Osteocyte (in vitro differentiated cells): Measurements from ENCODE around the gene ATE1. TPM values are rescaled to one million over a fixed set of nuclear protein-coding genes. Genes with fewer than 3 reads are reported as not detected.

Source experiments
- DNase-seq: peaks from one replicate; pipeline ENCODE4 v3.0.0; 2021; ENCODE audit warnings: mixed read lengths; ENCODE audit not compliant: unreplicated experiment; ENCODE audit errors: extremely low spot score
- H3K27ac Mint-ChIP-seq: one replicate; pipeline ENCODE4 v1.8.0; 2021; ENCODE audit warnings: mild to moderate bottlenecking, mixed read lengths; ENCODE audit not compliant: unreplicated experiment
- H3K27me3 Mint-ChIP-seq: one replicate; pipeline ENCODE4 v1.8.0; 2021; ENCODE audit warnings: mixed read lengths; ENCODE audit not compliant: unreplicated experiment
- H3K36me3 Mint-ChIP-seq: one replicate; pipeline ENCODE4 v1.8.0; 2021; ENCODE audit warnings: mixed read lengths; ENCODE audit not compliant: unreplicated experiment
- H3K4me1 Mint-ChIP-seq: one replicate; pipeline ENCODE4 v1.8.0; 2021; ENCODE audit warnings: mixed read lengths; ENCODE audit not compliant: unreplicated experiment
- H3K4me3 Mint-ChIP-seq: one replicate; pipeline ENCODE4 v1.8.0; 2021; ENCODE audit warnings: mild to moderate bottlenecking, moderate library complexity, mixed read lengths; ENCODE audit not compliant: unreplicated experiment
- H3K9me3 Mint-ChIP-seq: one replicate; pipeline ENCODE4 v1.8.0; 2021; ENCODE audit warnings: mixed read lengths; ENCODE audit not compliant: unreplicated experiment
- CTCF ChIP-seq: fragments of 200-600 bp; sonication (generic); IDR thresholded peaks from 2 replicates; pipeline ENCODE4 v1.5.0; 2021; ENCODE audit warnings: antibody characterized with exemption, mild to moderate bottlenecking, moderate library complexity
- total RNA-seq: library from RNA; stranded (reverse); gene quantifications from 2 replicates; pipeline ENCODE4 v1.2.1, GENCODE V29; 2021

ATE1 gene
- total RNA-seq, 1 donor from 2014 or later: 29.0 TPM

GRCh38 chr10:121713486-121713885 lies 214.3 kb downstream of the ATE1 start:
- TF ChIP-seq CTCF: no peak
- Mint-ChIP-seq H3K4me1 (peaks cover 18% of the 10 kb centered on the region), H3K36me3 (no peaks in the 10 kb centered on the region), H3K27ac (no peak overlapping the region), H3K4me3 (no peak overlapping the region), H3K9me3 (peaks cover 17% of the 10 kb centered on the region), H3K27me3 (no peaks in the 10 kb centered on the region)
- DNase-seq: no peak

- Mint-ChIP-seq H3K4me1 (peaks cover 18% of the 10 kb centered on the region), H3K36me3 (no peaks in the 10 kb centered on the region), H3K27ac (no peak overlapping the region), H3K4me3 (no peak overlapping the region), H3K27me3 (no peaks in the 10 kb centered on the region), H3K9me3 (peaks cover 13% of the 10 kb centered on the region)
- DNase-seq: no peak
- no peak for TF ChIP-seq CTCF
These were observed 216.9 kb downstream of the ATE1 start for GRCh38 chr10:121710971-121711370.

- Mint-ChIP-seq H3K9me3 (peaks cover 13% of the 10 kb centered on the region), H3K4me1 (peaks cover 18% of the 10 kb centered on the region), H3K27ac (no peak overlapping the region), H3K27me3 (no peaks in the 10 kb centered on the region), H3K4me3 (no peak overlapping the region), H3K36me3 (no peaks in the 10 kb centered on the region)
- TF ChIP-seq CTCF: no peak
- no peak for DNase-seq
These were observed 217.6 kb downstream of the ATE1 start for GRCh38 chr10:121710207-121710606.

- no peak for DNase-seq
These were observed 218.2 kb downstream of the ATE1 start for GRCh38 chr10:121709675-121710073.

More at GRCh38 chr10:121709675-121710073, 218.2 kb downstream of the ATE1 start:
- Mint-ChIP-seq H3K27ac (no peak overlapping the region), H3K4me1 (peaks cover 17% of the 10 kb centered on the region), H3K27me3 (no peaks in the 10 kb centered on the region), H3K9me3 (peaks cover 13% of the 10 kb centered on the region), H3K36me3 (no peaks in the 10 kb centered on the region), H3K4me3 (no peak overlapping the region)
- TF ChIP-seq CTCF: no peak
